Effector CD4-positive, alpha-beta T cell (primary cell): ENCODE data around the gene EVX2.

ENCODE experiments used
- DNase-seq: peaks from one replicate; pipeline ENCODE4 v3.0.0-alpha.2; 2020

The EVX2 gene

GRCh38 chr2:176106581-176107539, 23.1 kb upstream of the EVX2 start, which contains the start of gene HOXD11:
HOXD11 (plus strand) TSS chr2:176107280; CDS start chr2:176107356, 76 bp downstream.
- DNase-seq: no peak

- no peak for DNase-seq
These were observed 22.2 kb upstream of the EVX2 start for GRCh38 chr2:176105730-176106580.

- no peak for DNase-seq
These were observed 21.4 kb upstream of the EVX2 start for GRCh38 chr2:176105078-176105729.

GRCh38 chr2:176104316-176105077, 20.7 kb upstream of the EVX2 start:
- no peak for DNase-seq

- no peak for DNase-seq
These were observed 20.1 kb upstream of the EVX2 start for GRCh38 chr2:176103742-176104315.

GRCh38 chr2:176103194-176103593, 19.4 kb upstream of the EVX2 start:
- no peak for DNase-seq

- no peak for DNase-seq
These were observed 18.6 kb upstream of the EVX2 start for GRCh38 chr2:176102309-176102866.

GRCh38 chr2:176101842-176102241, 18.1 kb upstream of the EVX2 start:
- DNase-seq: no peak

GRCh38 chr2:176101216-176101830, 17.6 kb upstream of the EVX2 start:
- no peak for DNase-seq

GRCh38 chr2:176100547-176101140, 16.9 kb upstream of the EVX2 start:
- no peak for DNase-seq

- no peak for DNase-seq
These were observed 16.2 kb upstream of the EVX2 start, which contains the start of gene HOXD12 for GRCh38 chr2:176099728-176100546. HOXD12 (plus strand) TSS chr2:176099795; CDS start chr2:176099802, 7 bp downstream.

- DNase-seq: no peak
These were observed 15.5 kb upstream of the EVX2 start for GRCh38 chr2:176099159-176099727.

- no peak for DNase-seq
These were observed 14.8 kb upstream of the EVX2 start for GRCh38 chr2:176098366-176099158.

- no peak for DNase-seq
These were observed 14.1 kb upstream of the EVX2 start for GRCh38 chr2:176097820-176098365.

GRCh38 chr2:176096986-176097819, 13.4 kb upstream of the EVX2 start:
- DNase-seq: peak; percentile 38

- DNase-seq: no peak
These were observed 12.7 kb upstream of the EVX2 start for GRCh38 chr2:176096243-176096985.
